Stimulated activated CD8-positive, alpha-beta memory T cell treated with anti-CD3 and anti-CD28 coated beads, Interleukin-7, amount 100 ng/mL, for 24 hours (primary cell): ENCODE data around the gene SAMD4A.

ENCODE experiments used
- DNase-seq: peaks from one replicate; pipeline ENCODE4 v3.0.0-alpha.2; 2020; ENCODE audit warnings: low read depth

Gene SAMD4A

GRCh38 chr14:54706769-54707168 lies 139.8 kb downstream of the SAMD4A start:
- DNase-seq = no peak

GRCh38 chr14:54708161-54708560 lies 141.2 kb downstream of the SAMD4A start:
- DNase-seq = no peak

- no peak for DNase-seq
Measured at GRCh38 chr14:54708982-54709381, 142.1 kb downstream of the SAMD4A start.

- no peak for DNase-seq
Measured at GRCh38 chr14:54709444-54709843, 142.5 kb downstream of the SAMD4A start.

DNA sequence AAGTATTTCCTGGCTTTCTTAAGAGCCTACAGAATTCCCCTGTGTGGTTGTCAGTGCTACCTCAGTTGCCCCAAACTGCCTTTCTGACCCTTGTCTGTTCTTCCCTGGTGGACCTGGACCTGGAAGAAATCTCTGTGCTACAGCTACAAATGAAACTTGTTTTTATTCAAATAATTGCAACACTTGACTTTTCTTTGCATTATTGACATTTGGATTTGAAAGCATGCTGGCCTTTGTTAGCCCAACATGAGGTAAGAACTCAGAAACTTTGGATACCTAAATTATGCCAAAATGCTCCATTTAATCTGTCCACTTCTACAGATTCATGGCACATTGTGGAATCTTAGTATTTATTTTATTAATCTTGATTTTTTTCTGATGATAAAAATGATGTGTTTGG lies 142.9 kb downstream of the SAMD4A start:
- no peak for DNase-seq

GRCh38 chr14:54711312-54711711 lies 144.4 kb downstream of the SAMD4A start:
- no peak for DNase-seq

- no peak for DNase-seq
Measured at GRCh38 chr14:54711812-54712464, 145.0 kb downstream of the SAMD4A start.

DNA sequence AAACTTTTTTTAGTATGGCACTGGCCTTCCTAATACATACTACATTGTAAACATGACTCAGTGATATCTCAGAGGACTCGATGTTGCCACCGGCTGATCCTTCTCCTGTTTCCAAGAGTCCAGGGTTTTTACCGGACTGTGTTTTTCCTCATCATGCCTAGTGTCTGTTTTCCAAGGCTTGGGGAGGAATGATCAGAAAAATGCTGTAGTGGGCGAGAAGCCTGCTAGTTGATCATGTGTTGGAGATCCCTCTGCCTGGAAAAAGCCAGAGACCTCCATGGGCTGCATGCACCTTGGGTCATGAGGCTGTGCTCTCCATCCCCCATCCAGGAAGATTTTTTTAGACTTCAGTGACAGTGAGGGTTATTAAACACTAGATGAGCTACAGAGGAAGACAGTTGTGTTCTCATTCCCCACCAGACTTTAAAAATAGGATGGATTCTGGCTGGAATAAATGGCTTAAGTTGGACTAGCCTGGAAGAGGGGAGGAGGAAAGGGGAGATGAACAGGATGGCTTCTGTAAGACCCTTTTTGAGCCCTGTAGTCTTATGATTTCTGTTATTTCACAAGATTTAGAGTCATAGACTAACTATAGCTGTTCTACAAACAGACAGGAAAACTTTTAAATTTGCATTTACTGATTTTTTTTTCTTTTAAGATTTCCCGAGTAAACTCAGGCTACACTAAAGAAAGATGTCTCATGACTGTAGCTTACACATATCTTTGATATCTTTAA lies 145.7 kb downstream of the SAMD4A start:
- no peak for DNase-seq

DNA sequence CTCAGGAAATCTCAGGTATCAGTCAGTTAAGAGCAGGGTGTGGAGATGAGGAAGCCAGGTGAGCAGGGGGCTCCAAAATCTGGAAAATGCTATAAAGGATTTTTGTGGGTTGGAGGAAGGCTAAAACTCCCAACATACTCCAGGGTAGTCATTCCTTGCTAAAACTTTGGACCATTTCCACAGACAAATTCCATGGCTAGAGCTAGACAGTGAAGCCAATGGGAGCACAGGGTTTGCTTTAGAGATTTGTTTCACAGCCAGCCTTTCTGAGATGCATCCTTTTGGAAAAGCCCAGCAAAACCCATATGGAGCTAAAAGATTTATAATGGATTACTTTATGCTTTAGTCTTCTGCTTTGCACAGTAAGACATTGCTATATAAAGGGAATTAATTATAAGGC lies 146.5 kb downstream of the SAMD4A start:
- DNase-seq = no peak

- DNase-seq = no peak
Measured at GRCh38 chr14:54715239-54715638, 148.3 kb downstream of the SAMD4A start.

DNA sequence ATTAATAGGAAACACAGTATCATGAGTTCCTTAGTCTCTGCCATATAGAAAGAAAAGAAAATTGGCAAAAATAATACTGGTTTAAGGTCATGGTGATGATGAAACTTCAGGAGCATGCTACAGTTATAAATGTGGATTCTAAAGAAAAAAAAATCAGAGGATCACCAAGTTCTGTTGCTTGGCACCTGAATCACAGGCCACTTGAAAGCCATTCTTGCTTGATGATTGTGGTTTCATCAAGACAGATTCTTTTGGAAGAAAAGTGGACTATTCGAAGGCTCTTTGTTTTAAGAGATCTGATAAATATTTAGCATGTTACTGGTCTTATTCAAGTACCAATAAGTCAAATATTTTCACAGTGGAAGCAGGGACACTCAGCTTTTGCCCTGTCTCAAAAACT lies 148.9 kb downstream of the SAMD4A start:
- no peak for DNase-seq

GRCh38 chr14:54716862-54717261 lies 149.9 kb downstream of the SAMD4A start:
- no peak for DNase-seq

DNA sequence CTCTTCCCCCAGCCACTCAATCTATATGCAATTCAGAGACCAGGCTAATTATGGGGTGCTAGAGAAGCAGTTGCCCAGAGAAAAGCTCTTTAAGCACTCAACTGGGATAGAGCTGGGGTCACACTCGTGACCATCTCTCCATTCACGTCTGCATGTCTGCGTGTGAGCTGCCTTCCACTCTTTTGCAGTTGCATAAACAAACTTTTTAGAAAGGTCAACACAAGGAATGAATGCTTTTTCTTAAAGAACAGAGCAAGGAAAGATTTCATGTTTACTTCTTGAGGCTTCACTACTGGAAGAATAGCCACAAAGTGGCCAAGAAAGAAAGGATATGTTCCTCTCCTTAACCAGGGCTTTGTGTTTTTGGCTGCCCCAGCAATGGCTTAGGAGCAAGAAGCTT lies 151.1 kb downstream of the SAMD4A start:
- DNase-seq = no peak

DNA sequence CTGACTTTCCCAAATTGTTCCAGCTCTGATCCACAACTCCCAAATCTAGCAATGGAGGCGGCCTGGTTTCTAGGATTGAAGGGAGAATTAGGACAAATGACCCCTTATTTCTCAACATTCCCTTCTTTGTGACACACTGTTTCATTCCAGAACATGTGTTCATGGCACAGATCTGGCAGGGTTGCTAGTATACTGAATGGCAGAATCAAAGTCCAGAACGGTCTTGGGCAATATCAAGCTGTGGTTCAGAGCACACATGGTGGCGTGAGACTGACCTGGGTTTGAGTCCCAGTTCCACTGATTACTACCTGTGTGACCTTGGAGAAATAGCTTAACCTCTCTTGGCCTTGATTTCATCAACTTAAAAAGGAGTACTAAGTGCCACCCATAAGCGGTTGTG lies 152.5 kb downstream of the SAMD4A start:
- DNase-seq = no peak

DNA sequence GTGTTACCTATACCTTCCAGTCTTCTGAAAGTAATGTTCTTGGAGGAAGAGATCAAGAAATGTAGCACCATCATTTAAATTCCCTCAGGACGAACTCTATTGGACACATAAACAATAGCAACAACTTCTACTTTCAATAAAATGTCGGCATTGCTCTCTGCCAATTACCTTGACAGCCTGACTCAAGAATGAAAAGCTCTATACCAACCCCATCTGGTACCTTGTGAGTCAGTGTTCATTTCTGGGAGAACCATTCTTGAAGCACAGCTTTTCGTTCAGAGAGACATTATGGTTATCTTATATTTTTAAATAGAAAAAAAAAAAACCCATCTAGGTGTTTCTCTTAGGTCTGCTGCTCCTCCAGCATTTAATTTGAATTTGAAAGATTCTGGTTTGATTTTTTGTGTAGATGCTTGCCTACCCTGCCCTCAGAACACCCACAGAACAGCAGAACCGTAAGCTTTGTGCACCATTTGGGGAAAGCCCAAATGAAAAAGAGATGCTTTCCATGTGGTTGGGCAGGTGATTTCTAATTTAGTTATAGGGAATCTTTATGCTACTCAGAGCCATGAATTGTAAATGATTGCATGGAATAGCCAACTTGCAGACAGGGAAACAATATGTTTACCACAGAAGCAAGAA lies 156.0 kb downstream of the SAMD4A start:
- no peak for DNase-seq

- no peak for DNase-seq
Measured at GRCh38 chr14:54724123-54724522, 157.2 kb downstream of the SAMD4A start.

GRCh38 chr14:54724676-54725325 lies 157.9 kb downstream of the SAMD4A start:
- no peak for DNase-seq

- DNase-seq = no peak
Measured at GRCh38 chr14:54725998-54726397, 159.1 kb downstream of the SAMD4A start.

GRCh38 chr14:54727929-54728328 lies 161.0 kb downstream of the SAMD4A start:
- DNase-seq = no peak

DNA sequence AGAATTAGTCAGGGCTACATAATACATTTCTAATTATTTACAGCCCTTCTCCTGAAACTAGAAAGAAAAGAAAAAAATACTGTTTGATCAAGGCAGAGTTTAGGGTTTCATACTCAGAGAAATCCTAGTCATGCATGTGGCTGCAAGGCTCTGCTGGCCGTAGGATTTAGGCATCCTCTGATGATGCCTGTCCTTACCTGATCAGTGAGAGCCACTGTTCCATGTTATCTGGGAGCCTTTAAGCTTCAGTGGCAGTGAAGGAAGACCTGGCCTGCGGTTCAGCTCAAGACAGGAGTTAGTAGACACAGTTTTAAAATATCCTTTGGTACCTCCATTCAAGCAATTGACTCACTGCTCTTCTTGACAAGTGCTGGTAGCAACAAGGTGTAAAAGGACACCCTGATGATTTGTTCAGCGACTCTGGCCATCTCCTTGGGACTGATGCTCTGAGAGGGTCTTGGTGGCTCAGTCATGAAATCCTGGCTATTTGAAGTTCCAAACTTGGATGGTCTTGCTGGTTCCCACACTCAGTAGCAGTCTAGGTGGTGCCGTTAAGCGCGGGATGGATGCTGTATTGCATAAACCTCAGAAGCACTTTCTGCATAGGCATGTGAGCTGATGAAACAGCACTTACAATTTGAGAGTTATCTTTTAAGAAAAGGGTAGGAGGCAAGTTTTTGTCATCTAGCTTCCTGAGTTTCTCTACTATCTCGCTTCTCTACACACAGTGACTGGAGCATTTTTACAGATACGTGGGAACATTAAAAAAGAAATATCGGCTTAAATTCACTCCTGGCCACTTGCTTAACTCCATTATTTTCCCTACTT lies 162.0 kb downstream of the SAMD4A start:
- no peak for DNase-seq

- no peak for DNase-seq
Measured at GRCh38 chr14:54730156-54730961, 163.4 kb downstream of the SAMD4A start.
